ENCODE results near the gene TMC8. TPM values are rescaled to one million over a fixed set of nuclear protein-coding genes. Genes with fewer than 3 reads are reported as not detected.

TMC8 gene
- total and polyA plus RNA-seq, 2 experiments from 2014 or later: 1.1 to 3.1 TPM

- peaks cover 2% of the 10 kb centered on the region for H3K36me3 ChIP-seq
- H3K4me3 ChIP-seq: no peak overlapping the region
- H3K9me3 ChIP-seq (ENCODE audit: low read depth): no peaks in the 10 kb centered on the region
- H3K4me1 ChIP-seq (ENCODE audit: low read depth): peaks cover 12% of the 10 kb centered on the region
- TF ChIP-seq, protein P1, sequence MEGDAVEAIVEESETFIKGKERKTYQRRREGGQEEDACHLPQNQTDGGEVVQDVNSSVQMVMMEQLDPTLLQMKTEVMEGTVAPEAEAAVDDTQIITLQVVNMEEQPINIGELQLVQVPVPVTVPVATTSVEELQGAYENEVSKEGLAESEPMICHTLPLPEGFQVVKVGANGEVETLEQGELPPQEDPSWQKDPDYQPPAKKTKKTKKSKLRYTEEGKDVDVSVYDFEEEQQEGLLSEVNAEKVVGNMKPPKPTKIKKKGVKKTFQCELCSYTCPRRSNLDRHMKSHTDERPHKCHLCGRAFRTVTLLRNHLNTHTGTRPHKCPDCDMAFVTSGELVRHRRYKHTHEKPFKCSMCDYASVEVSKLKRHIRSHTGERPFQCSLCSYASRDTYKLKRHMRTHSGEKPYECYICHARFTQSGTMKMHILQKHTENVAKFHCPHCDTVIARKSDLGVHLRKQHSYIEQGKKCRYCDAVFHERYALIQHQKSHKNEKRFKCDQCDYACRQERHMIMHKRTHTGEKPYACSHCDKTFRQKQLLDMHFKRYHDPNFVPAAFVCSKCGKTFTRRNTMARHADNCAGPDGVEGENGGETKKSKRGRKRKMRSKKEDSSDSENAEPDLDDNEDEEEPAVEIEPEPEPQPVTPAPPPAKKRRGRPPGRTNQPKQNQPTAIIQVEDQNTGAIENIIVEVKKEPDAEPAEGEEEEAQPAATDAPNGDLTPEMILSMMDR (IDR thresholded peaks at IDR 0.05; ENCODE audit: low read depth, low read length): no peak
- H3K27me3 ChIP-seq: no peaks in the 10 kb centered on the region
- DNase-seq (ENCODE audit: low read depth in 1 of 2, low spot score in 1 of 2): no peak
- no peak overlapping the region for H3K27ac ChIP-seq
These were observed 21.1 kb upstream of the TMC8 start for GRCh38 chr17:78109489-78109761.

- no peak overlapping the region for H3K4me3 ChIP-seq
- H3K4me1 ChIP-seq (ENCODE audit: low read depth): peaks cover 12% of the 10 kb centered on the region
- peak overlapping the region; percentile 60 for H3K27ac ChIP-seq
- TF ChIP-seq, protein P1 (IDR thresholded peaks at IDR 0.05; ENCODE audit: low read depth, low read length): no peak
- H3K9me3 ChIP-seq (ENCODE audit: low read depth): no peaks in the 10 kb centered on the region
- no peak for DNase-seq (ENCODE audit: low read depth in 1 of 2, low spot score in 1 of 2)
- no peaks in the 10 kb centered on the region for H3K27me3 ChIP-seq
- H3K36me3 ChIP-seq: no peaks in the 10 kb centered on the region
These were observed 20.1 kb upstream of the TMC8 start for GRCh38 chr17:78110363-78111015.

DNA sequence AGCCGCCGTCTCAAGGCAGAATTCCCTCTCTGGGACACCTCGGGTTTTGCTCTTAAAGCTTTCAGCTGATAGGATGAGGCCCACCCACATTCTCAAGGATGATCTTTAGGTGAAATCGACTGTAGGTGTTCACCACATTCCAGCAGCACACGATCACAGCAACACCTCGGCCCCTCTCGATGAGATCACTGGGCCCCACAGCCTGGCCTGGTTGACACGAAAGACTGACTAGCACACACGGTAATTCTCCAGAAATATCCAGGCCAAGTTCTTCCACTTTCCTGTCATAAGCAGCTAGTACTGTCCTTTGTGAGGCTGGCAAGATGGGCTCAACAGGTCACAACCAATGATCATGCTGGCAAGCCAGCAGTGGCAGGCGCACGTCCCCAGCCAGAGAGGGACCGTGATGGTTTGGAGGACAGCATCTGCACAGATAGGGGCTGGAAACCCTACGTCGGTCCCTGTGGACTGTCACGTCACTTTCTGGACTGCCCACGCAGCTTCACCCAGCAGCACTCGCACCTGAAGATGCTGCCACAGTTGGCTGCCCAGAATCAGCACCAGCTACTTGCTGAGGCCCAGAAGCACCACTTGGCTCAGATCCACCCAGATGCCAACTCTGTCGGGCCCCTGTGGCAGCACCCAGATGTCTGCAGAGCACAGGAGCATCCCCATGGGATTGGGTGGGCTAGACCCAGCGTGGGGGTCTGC is 19.4 kb upstream of the TMC8 start:
- H3K27me3 ChIP-seq: no peaks in the 10 kb centered on the region
- DNase-seq (ENCODE audit: low read depth in 1 of 2, low spot score in 1 of 2): no peak

GRCh38 chr17:78111727-78112517 is 18.6 kb upstream of the TMC8 start:
- no peak for DNase-seq (ENCODE audit: low read depth in 1 of 2, low spot score in 1 of 2)
- Histone ChIP-seq H3K27me3 (no peaks in the 10 kb centered on the region), H3K36me3 (no peaks in the 10 kb centered on the region), H3K9me3 (ENCODE audit: low read depth) (no peaks in the 10 kb centered on the region), H3K4me1 (ENCODE audit: low read depth) (peaks cover 3% of the 10 kb centered on the region), H3K27ac (no peak overlapping the region), H3K4me3 (no peak overlapping the region)
- TF ChIP-seq, protein P1 (IDR thresholded peaks at IDR 0.05; ENCODE audit: low read depth, low read length): no peak

More for the DNA sequence above, 19.4 kb upstream of the TMC8 start:
- Histone ChIP-seq H3K36me3 (no peaks in the 10 kb centered on the region), H3K27ac (peak overlapping the region; percentile 60), H3K9me3 (ENCODE audit: low read depth) (no peaks in the 10 kb centered on the region), H3K4me3 (no peak overlapping the region), H3K4me1 (ENCODE audit: low read depth) (peaks cover 6% of the 10 kb centered on the region)
- TF ChIP-seq, protein P1 (IDR thresholded peaks at IDR 0.05; ENCODE audit: low read depth, low read length): no peak

DNA sequence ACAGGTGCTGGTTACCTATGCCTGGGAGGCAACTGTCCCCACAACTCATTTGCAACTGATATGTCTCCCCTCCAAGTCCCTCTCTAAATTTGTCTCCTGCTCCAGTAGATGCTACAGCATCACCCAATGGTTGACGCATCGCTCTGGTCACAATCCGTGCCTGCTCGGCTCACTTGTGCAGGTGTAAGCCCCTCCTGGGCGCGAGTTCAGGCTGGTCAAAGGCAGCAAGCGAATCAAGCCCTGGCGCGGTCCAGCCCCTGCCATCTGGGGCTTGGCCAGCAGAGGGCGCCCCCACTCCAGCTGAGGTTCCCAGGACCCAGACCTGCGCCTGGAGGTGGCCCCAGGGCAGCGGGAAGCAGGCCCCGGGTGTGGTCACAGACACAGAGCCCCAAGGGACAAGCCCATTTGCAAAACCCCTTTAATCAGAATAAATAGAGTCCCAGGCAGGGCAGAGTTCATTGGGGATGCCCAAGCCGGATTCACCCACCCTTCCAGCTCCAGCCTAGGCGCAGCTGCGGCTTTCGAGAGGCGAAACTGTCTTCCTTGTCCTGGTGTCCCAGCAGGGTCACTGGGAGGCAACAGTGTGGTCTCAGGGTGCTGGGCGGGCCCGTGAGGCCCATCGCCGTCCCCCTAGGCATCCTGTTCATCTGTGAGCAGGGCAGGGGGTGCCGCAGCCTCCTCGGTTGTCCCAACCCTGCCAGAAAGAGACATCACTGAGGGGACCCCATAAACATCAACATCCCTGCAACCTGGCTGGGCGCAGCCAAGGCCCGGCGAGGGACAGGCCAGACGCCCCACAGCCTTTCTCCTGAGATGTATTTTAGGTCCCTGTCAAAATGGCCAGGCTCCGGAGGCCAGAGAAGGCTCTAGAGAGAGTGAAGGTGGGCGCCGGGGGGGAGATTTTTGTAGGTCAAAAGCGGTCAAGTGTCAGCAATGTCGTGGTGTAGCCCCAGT is 17.8 kb upstream of the TMC8 start:
- H3K36me3 ChIP-seq: no peaks in the 10 kb centered on the region
- peak; percentile 63 to 74 for DNase-seq (ENCODE audit: low read depth in 1 of 2, low spot score in 1 of 2)
- H3K4me3 ChIP-seq: no peak overlapping the region
- peaks cover 3% of the 10 kb centered on the region for H3K4me1 ChIP-seq (ENCODE audit: low read depth)
- no peaks in the 10 kb centered on the region for H3K27me3 ChIP-seq
- H3K9me3 ChIP-seq (ENCODE audit: low read depth): no peaks in the 10 kb centered on the region
- peak overlapping the region; percentile 6 for H3K27ac ChIP-seq
- TF ChIP-seq, protein P1 (IDR thresholded peaks at IDR 0.05; ENCODE audit: low read depth, low read length): peak; percentile 98

Measured in cardiac muscle cell (in vitro differentiated cells and primary cell).